GM23248 (cell line): ENCODE results near the gene INSL3. TPM values are rescaled to one million over a fixed set of nuclear protein-coding genes. Genes with fewer than 3 reads are reported as not detected.
A peak's percentile ranks its signal among the peaks of the same experiment; 100 is the strongest.

Source experiments
- DNase-seq: peaks from one replicate; pipeline ENCODE4 v3.0.0-alpha.2; 2015
- H2AFZ ChIP-seq: fragments of 200-600 bp; sonication (generic); 2 replicates; pipeline ENCODE4 v1.6.1; 2016; ENCODE audit warnings: antibody characterized with exemption
- H3F3A ChIP-seq: fragments of 200-600 bp; sonication (generic); 2 replicates; pipeline ENCODE4 v1.6.1; 2016; ENCODE audit warnings: mild to moderate bottlenecking, antibody characterized with exemption, mixed run types; ENCODE audit not compliant: insufficient read depth
- H3K27ac ChIP-seq: fragments of 200-600 bp; sonication (generic); 2 replicates; pipeline ENCODE4 v1.5.1; 2016; ENCODE audit warnings: mild to moderate bottlenecking
- H3K27me3 ChIP-seq: fragments of 200-600 bp; sonication (generic); replicated peaks from 2 replicates; pipeline ENCODE4 v1.6.1; 2016; ENCODE audit warnings: mild to moderate bottlenecking; ENCODE audit not compliant: insufficient read depth
- H3K36me3 ChIP-seq: fragments of 200-600 bp; sonication (generic); 2 replicates; pipeline ENCODE4 v1.6.1; 2016; ENCODE audit warnings: low read depth, mild to moderate bottlenecking
- H3K4me1 ChIP-seq: fragments of 200-600 bp; sonication (generic); 2 replicates; pipeline ENCODE4 v1.6.1; 2016; ENCODE audit warnings: mild to moderate bottlenecking; ENCODE audit not compliant: insufficient read depth
- H3K4me2 ChIP-seq: fragments of 200-600 bp; sonication (generic); one replicate; pipeline ENCODE4 v1.6.1; 2016; ENCODE audit warnings: mild to moderate bottlenecking; ENCODE audit not compliant: unreplicated experiment
- H3K4me3 ChIP-seq: fragments of 200-600 bp; sonication (generic); 2 replicates; pipeline ENCODE4 v1.5.1; 2016; ENCODE audit warnings: mild to moderate bottlenecking
- H3K79me2 ChIP-seq: fragments of 200-600 bp; sonication (generic); 2 replicates; pipeline ENCODE4 v1.6.1; 2016; ENCODE audit warnings: mild to moderate bottlenecking; ENCODE audit not compliant: insufficient read depth
- H3K9ac ChIP-seq: fragments of 200-600 bp; sonication (generic); 2 replicates; pipeline ENCODE4 v1.6.1; 2016; ENCODE audit warnings: mild to moderate bottlenecking
- H3K9me2 ChIP-seq: fragments of 200-600 bp; sonication (generic); 2 replicates; pipeline ENCODE4 v1.6.1; 2016; ENCODE audit warnings: mixed run types, mild to moderate bottlenecking, moderate library complexity; ENCODE audit not compliant: insufficient read depth
- H3K9me3 ChIP-seq: fragments of 200-600 bp; sonication (generic); one replicate; pipeline ENCODE4 v1.6.1; 2017; ENCODE audit warnings: low read depth
- H4K20me1 ChIP-seq: fragments of 200-600 bp; sonication (generic); 2 replicates; pipeline ENCODE4 v1.6.0; 2016; ENCODE audit not compliant: insufficient read depth
- EZH2 ChIP-seq: fragments of 200-600 bp; sonication (generic); IDR thresholded peaks from 2 replicates; pipeline ENCODE4 v1.6.1; 2018; ENCODE audit warnings: antibody characterized with exemption, mild to moderate bottlenecking; ENCODE audit not compliant: insufficient read depth, poor library complexity, severe bottlenecking
- EZH2phosphoT487 ChIP-seq: fragments of 200-600 bp; sonication (generic); IDR thresholded peaks from 2 replicates; pipeline ENCODE4 v1.6.1; 2018; ENCODE audit warnings: antibody characterized with exemption, moderate library complexity, mild to moderate bottlenecking, low read depth; ENCODE audit not compliant: insufficient read depth
- WGBS, 2 experiments: methylation state at CpG; one replicate each; pipeline ENCODE4 v1.1.6; 2015 to 2017; ENCODE audit warnings: low lambda C conversion rate in 2 of 2, low coverage in 1 of 2; ENCODE audit errors: missing lambda C conversion rate in 2 of 2; 5-methylcytosine and 5-hydroxymethylcytosine counted together
- in situ Hi-C: fragments of 300-500 bp; cut with MboI; formaldehyde crosslinking; loops from 2 replicates; pipeline ENCODE4 v1.15.0; 2020
- polyA plus RNA-seq: library from polyadenylated mRNA; unstranded; fragments of >200 nt; fragmentation: Nextera tagmentation; extraction: Ambion mirVana; gene quantifications from 2 replicates; pipeline ENCODE4 v1.2.1, GENCODE V29; 2016
- total RNA-seq: library from RNA; depleted of rRNA; stranded (reverse); fragments of >200 nt; shearing (Covaris generic); gene quantifications from 2 replicates; pipeline ENCODE4 v1.2.3, GENCODE V29; 2014

INSL3 gene
- total and polyA plus RNA-seq, 2 experiments from 2014 or later = not detected

DNA sequence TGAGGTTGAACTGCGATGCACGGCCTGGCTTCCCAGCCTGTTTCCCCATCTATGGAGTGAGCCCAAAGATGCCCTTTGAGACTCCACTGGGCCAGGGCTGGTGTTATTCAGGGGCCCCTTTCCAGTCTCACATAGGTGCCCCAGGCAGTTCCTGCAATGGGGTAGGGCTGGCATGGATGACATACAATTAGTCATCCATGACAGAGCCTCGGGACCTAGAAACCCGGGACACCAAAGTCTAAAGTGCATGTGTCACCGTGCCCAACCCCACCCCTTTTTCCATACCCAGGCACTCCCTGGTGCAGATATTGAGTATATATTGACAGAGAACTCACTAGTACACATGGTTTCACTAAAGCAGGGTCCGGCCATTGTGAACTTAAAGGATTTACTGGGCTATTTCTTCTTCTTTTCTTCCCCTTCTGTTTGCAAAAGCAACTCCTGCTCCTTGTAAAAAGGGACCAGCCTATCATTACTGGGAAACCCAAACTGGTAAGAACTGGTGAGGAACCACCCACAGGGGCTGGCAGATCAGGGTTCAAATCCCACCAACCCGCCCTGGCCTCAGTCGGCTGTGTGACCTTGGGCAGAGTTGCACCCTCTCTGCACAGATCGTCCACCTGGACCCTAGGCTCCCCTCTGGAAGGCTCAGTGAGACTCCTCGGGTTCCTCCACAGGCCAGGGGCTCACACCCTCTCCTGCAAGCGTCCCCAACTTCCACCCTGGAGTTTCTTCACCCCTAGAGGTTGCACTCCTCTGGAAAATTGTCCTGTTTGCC, 23.7 kb downstream of the INSL3 start:
- H3K4me2 ChIP-seq = no peak overlapping the region
- in situ Hi-C loops = no loop called here
- DNase-seq = peak; percentile 83
- no peak overlapping the region for H2AFZ ChIP-seq
- no peak overlapping the region for H3K4me3 ChIP-seq
- no peak overlapping the region for H3K9ac ChIP-seq
- TF ChIP-seq EZH2phosphoT487 (no peak), EZH2 (no peak)
- H3K27ac ChIP-seq = no peak overlapping the region
- WGBS, 2 experiments = 38 to 45% methylated on average over 11 of the region's 11 CpGs
- H3K79me2 ChIP-seq = no peaks in the 10 kb centered on the region
- peaks cover 34% of the 10 kb centered on the region for H3K27me3 ChIP-seq
- no peaks in the 10 kb centered on the region for H3K36me3 ChIP-seq
- H3K9me3 ChIP-seq = no peaks in the 10 kb centered on the region
- H3K9me2 ChIP-seq = no peaks in the 10 kb centered on the region
- no peaks in the 10 kb centered on the region for H4K20me1 ChIP-seq
- no peaks in the 10 kb centered on the region for H3F3A ChIP-seq
- no peaks in the 10 kb centered on the region for H3K4me1 ChIP-seq

DNA sequence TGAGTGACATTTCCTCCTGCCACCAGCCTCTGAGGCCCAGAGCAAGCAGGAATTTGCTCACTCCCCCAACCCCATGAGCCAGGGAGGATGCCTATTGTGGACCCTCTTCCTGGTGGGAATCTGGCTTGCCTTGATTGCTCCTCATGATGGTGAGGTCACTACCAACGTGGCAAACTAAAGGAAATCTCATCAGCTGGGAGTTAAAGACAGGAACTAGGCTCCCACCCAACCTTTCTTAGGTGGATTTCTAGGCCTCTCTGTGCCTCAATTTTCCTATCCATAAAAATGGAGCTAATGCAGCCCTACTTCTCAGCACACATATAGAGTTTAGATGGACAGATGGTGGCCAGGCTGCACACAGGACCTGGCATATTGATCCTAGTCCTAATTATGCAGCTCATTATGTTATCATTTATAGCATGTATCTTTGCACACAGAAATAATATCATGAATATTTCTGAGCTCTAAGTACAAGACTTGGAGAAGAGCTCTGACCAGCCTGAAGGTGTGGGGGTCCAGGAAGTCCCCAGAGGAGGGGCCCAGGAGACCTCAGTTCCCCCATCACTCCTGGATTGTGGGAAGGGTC, 24.4 kb downstream of the INSL3 start:
- in situ Hi-C loops = no loop called here
- no peaks in the 10 kb centered on the region for H3K9me3 ChIP-seq
- H4K20me1 ChIP-seq = no peaks in the 10 kb centered on the region
- 83 to 85% methylated on average over 1 of the region's 1 CpG for WGBS, 2 experiments
- no peak overlapping the region for H3K9ac ChIP-seq
- H3K9me2 ChIP-seq = no peaks in the 10 kb centered on the region
- H3K4me1 ChIP-seq = no peaks in the 10 kb centered on the region
- no peak overlapping the region for H3K4me2 ChIP-seq
- H3K4me3 ChIP-seq = no peak overlapping the region
- no peaks in the 10 kb centered on the region for H3K79me2 ChIP-seq
- H3F3A ChIP-seq = no peaks in the 10 kb centered on the region
- DNase-seq = no peak
- no peak overlapping the region for H3K27ac ChIP-seq
- no peaks in the 10 kb centered on the region for H3K36me3 ChIP-seq
- no peak for TF ChIP-seq EZH2phosphoT487
- peaks cover 28% of the 10 kb centered on the region for H3K27me3 ChIP-seq
- no peak overlapping the region for H2AFZ ChIP-seq

DNA sequence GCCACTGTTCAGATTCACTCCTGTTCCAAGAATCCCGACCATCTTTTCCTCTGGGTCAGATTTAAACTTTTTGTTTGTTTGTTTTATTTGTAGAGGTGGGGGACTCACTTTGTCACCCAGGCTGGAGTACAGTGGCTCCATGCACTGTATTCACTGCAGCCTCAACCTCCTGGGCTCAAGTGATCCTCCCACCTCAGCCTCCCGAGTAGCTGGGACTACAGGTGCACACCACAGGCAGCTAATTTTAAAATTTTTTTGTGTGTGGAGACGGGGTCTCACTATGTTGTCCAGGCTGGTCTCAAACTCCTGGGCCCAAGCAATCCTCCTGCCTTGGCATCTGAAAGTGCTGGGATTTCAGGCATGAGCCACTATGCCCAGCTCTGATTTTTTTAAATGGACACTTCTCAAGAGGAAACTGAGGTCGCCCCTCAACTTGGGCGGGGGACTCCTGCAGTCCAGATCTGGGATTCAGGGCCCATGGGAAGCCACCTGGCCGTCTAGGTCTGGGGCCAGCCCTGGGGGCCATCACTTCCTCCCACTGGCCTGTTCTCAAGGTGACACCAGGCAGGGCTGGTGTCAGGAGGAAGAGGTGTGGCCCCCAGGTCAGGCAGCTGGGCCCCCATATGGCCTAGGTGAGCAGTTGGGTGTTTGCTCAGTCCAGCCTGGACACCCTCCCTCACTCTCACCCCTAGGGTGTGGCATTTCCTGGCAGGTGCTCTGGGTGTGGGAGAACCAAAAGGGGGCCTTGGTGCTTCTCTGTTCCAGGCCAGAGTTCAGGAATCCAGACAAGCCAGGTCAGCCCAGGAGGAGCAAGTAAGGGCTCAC, 25.1 kb downstream of the INSL3 start:
- Histone ChIP-seq H3K9me3 (no peaks in the 10 kb centered on the region), H3K4me3 (no peak overlapping the region), H2AFZ (no peak overlapping the region), H3K36me3 (no peaks in the 10 kb centered on the region), H3K27me3 (peaks cover 28% of the 10 kb centered on the region), H4K20me1 (no peaks in the 10 kb centered on the region), H3K4me2 (no peak overlapping the region), H3K27ac (no peak overlapping the region), H3K79me2 (no peaks in the 10 kb centered on the region), H3K9ac (no peak overlapping the region), H3K4me1 (no peaks in the 10 kb centered on the region), H3K9me2 (no peaks in the 10 kb centered on the region), H3F3A (no peaks in the 10 kb centered on the region)
- WGBS, 2 experiments = 69 to 70% methylated on average over 6 of the region's 6 CpGs
- no peak for TF ChIP-seq EZH2
- no peak for TF ChIP-seq EZH2phosphoT487
- DNase-seq = no peak
- in situ Hi-C loops = no loop called here

DNA sequence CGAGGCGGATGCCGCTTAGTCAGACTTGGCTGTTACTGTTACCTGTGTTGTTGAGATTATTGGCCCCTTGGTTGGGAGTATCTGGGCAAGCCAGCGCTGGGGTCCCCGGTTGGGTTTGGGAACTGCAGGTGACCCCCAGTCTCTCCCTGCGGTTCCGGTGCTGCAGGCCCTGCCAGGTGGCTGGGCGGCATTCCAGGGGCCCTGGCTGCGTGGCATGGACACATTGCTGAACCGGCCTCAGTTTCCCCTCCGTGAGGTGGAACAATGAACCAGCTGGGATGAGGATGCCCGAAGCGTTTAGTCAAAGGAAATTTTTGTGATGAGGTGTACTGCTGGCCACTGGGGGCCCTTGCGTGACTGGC, 25.8 kb downstream of the INSL3 start:
- Histone ChIP-seq H3K27ac (no peak overlapping the region), H3K27me3 (peaks cover 28% of the 10 kb centered on the region), H3K4me2 (no peak overlapping the region), H3K9ac (no peak overlapping the region), H3K4me1 (no peaks in the 10 kb centered on the region), H3K9me3 (no peaks in the 10 kb centered on the region), H4K20me1 (no peaks in the 10 kb centered on the region), H3K79me2 (no peaks in the 10 kb centered on the region), H3K36me3 (no peaks in the 10 kb centered on the region), H3K4me3 (no peak overlapping the region), H3F3A (no peaks in the 10 kb centered on the region), H2AFZ (no peak overlapping the region), H3K9me2 (no peaks in the 10 kb centered on the region)
- no peak for DNase-seq
- in situ Hi-C loops = no loop called here
- 28 to 30% methylated on average over 14 of the region's 14 CpGs for WGBS, 2 experiments
- no peak for TF ChIP-seq EZH2
- TF ChIP-seq EZH2phosphoT487 = no peak
